SIG-M5 (cell line): ENCODE measurements around the gene RAB3IL1.

Experiments
- DNase-seq: peaks from one replicate; lab custom pipeline; 2025; lab: John Stamatoyannopoulos, UW

Gene RAB3IL1

GRCh38 chr11:61919705-61920631, 2.6 kb upstream of the RAB3IL1 start:
- DNase-seq: no peak

- DNase-seq: no peak
Measured at GRCh38 chr11:61918938-61919704, 1.8 kb upstream of the RAB3IL1 start.

GRCh38 chr11:61918251-61918937, 1.0 kb upstream of the RAB3IL1 start:
- DNase-seq: no peak

- no peak for DNase-seq
Measured at GRCh38 chr11:61916737-61917333, 531 bp downstream of the RAB3IL1 start.

- DNase-seq: no peak
Measured at GRCh38 chr11:61914471-61915171, 2.7 kb downstream of the RAB3IL1 start.

GRCh38 chr11:61913699-61914395, 3.5 kb downstream of the RAB3IL1 start:
- no peak for DNase-seq

GRCh38 chr11:61912991-61913698, 4.2 kb downstream of the RAB3IL1 start:
- no peak for DNase-seq

GRCh38 chr11:61912530-61912898, 4.9 kb downstream of the RAB3IL1 start:
- peak; percentile 12 for DNase-seq

GRCh38 chr11:61911701-61912529, 5.5 kb downstream of the RAB3IL1 start:
- DNase-seq: no peak

GRCh38 chr11:61911128-61911700, 6.2 kb downstream of the RAB3IL1 start:
- DNase-seq: no peak

GRCh38 chr11:61910187-61911127, 6.9 kb downstream of the RAB3IL1 start:
- DNase-seq: no peak

GRCh38 chr11:61908730-61909316, 8.5 kb downstream of the RAB3IL1 start:
- DNase-seq: no peak

GRCh38 chr11:61907871-61908729, 9.3 kb downstream of the RAB3IL1 start:
- no peak for DNase-seq

GRCh38 chr11:61907282-61907681, 10.1 kb downstream of the RAB3IL1 start:
- DNase-seq: no peak

GRCh38 chr11:61906522-61906909, 10.8 kb downstream of the RAB3IL1 start:
- DNase-seq: no peak

- DNase-seq: no peak
Measured at GRCh38 chr11:61905801-61906521, 11.4 kb downstream of the RAB3IL1 start.
